GM12873 (cell line): ENCODE data around the gene TOMM7.

ENCODE experiments used
- CTCF ChIP-seq: IDR thresholded peaks from 2 replicates; pipeline ENCODE4 v1.5.1; 2012; ENCODE audit warnings: low read depth, mild to moderate bottlenecking, moderate library complexity, low read length, control low read depth; ENCODE audit not compliant: insufficient read depth; ENCODE audit errors: missing control alignments

Gene TOMM7

GRCh38 chr7:22819476-22819875, 3.2 kb downstream of the TOMM7 start:
- no peak for TF ChIP-seq CTCF

GRCh38 chr7:22814261-22815208, 8.1 kb downstream of the TOMM7 start:
- no peak for TF ChIP-seq CTCF

DNA sequence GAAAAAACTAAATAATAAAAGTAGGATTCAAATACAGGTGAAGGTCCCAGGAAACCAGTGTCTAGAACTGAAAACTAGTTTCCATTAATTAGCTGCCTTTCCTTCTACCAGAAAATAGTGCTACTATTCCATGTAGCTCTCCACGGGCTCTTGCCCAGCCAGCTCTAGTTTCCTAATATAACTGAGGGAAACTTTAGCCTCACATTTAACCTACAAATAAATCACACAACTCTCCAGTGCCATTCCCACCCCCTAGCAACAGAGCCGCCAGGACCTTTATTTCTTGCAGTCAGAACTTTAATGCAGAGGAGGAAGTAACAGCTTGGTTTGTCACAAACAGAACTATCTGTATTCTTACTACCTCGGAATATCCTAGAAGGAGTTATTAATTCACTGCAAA, 10.3 kb downstream of the TOMM7 start:
- TF ChIP-seq CTCF: no peak

GRCh38 chr7:22811746-22812280, 10.8 kb downstream of the TOMM7 start:
- TF ChIP-seq CTCF: no peak

GRCh38 chr7:22810843-22811242, 11.8 kb downstream of the TOMM7 start:
- no peak for TF ChIP-seq CTCF

DNA sequence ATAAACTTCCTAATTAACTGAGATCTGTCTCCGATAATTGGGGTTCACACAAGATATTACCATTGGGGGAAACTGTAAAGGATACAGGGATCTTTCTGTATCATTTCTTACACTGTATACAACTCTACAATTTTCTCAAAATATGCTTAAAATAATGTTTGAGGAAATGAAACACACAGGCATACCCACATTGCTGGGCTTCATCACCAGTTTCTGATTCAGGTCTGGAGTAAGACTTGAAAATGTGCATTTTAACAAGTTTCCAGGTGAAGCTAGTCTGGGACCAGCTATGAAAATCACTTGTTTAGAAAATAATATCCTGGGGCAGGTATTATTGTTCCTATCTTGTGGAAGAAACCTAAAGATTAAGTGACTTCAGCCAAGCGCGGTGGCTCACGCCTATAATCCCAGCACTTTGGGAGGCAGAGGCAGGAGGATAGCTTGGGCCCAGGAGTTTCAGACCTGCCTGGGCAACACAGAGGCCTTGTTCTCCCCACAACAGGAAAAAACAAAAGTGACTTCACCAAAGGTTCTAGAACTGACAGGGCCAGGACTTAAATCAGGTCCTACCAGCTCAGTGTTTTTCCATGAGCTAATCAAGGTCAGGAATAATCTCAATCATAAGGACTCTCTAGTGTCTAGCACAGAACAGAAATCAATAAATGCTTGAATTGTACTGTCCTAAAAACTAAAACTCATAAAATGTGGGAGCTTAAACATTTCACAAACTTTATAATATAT, 12.6 kb downstream of the TOMM7 start:
- no peak for TF ChIP-seq CTCF

- no peak for TF ChIP-seq CTCF
Measured at GRCh38 chr7:22808140-22808539, 14.5 kb downstream of the TOMM7 start.
